Fibroblast of mammary gland (primary cell): ENCODE results near the gene DIAPH1.

Experiments
- DNase-seq: peaks from one replicate; pipeline ENCODE4 v3.0.0-alpha.2; 2010; ENCODE audit warnings: low read depth
- H3K4me3 ChIP-seq: 2 replicates; pipeline ENCODE4 v1.5.1; 2011; ENCODE audit warnings: low read depth, mild to moderate bottlenecking, low read length, moderate library complexity; ENCODE audit not compliant: control insufficient read depth
- CTCF ChIP-seq: conservative IDR thresholded peaks from 2 replicates; pipeline ENCODE4 v1.5.1; 2011; ENCODE audit warnings: low read depth, low read length, inconsistent platforms; ENCODE audit not compliant: control insufficient read depth, insufficient read depth

DIAPH1 gene

GRCh38 chr5:141558150-141558549 is 60.6 kb downstream of the DIAPH1 start:
- no peak overlapping the region for H3K4me3 ChIP-seq
- no peak for TF ChIP-seq CTCF
- peak; percentile 31 for DNase-seq

- peak overlapping the region; percentile 21 for H3K4me3 ChIP-seq
Measured at GRCh38 chr5:141557681-141558136, 61.1 kb downstream of the DIAPH1 start.

GRCh38 chr5:141547921-141548320 is 70.9 kb downstream of the DIAPH1 start:
- no peak for TF ChIP-seq CTCF
- H3K4me3 ChIP-seq, result no peak overlapping the region
- no peak for DNase-seq

More at GRCh38 chr5:141557681-141558136, 61.1 kb downstream of the DIAPH1 start:
- DNase-seq, result peak; percentile 100
- TF ChIP-seq CTCF, result peak; percentile 86

- TF ChIP-seq CTCF, result no peak
- no peak overlapping the region for H3K4me3 ChIP-seq
- DNase-seq, result peak; percentile 59
Measured at GRCh38 chr5:141547488-141547887, 71.3 kb downstream of the DIAPH1 start.

- no peak for DNase-seq
- no peak for TF ChIP-seq CTCF
- H3K4me3 ChIP-seq, result no peak overlapping the region
Measured at GRCh38 chr5:141543053-141543452, 75.7 kb downstream of the DIAPH1 start.

GRCh38 chr5:141534492-141535213 is 84.1 kb downstream of the DIAPH1 start:
- no peak for DNase-seq
- no peak for TF ChIP-seq CTCF
- H3K4me3 ChIP-seq, result no peak overlapping the region
